ENCODE results near the gene XRN1.

Gene XRN1

GRCh38 chr3:142268426-142268825, 179.4 kb downstream of the XRN1 start:
- no peak for DNase-seq

DNA sequence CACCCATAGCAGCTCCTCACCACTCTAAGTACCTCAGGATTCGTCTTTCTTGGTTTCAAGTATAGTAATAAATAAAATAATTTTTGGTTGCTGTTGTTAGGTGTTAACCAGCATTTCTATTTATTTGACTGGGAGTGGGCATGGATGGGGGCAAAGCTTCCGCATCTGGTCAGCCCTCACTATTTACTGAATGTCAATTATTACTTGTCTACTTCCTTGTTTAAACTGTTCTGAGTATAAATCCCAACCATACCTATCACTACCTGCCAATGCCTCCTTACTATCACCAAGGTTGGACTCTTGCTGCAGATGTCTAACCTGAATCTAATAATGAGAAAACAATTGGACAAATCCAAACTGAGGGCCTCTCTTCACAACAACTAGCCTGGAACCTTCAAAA, 180.6 kb downstream of the XRN1 start:
- DNase-seq = no peak

DNA sequence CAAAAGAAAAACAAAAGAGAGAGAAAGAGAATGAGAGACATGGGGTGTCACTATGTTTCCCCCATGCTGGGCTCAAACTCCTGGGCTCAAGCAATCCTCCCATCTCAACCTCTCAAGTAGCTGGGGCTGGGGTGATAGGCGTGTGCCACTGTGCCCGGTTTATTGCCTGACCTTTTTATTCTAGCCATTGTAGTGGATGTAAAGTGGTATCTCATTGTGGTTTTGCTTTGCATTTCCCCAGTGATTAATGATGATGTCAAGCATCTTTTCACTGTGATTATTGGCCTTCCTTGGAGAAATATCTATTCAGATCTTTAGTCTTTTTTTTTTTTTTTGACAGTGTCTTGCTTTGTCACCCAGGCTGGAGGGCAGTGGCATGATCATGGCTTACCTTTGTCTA, 184.7 kb downstream of the XRN1 start:
- no peak for DNase-seq

DNA sequence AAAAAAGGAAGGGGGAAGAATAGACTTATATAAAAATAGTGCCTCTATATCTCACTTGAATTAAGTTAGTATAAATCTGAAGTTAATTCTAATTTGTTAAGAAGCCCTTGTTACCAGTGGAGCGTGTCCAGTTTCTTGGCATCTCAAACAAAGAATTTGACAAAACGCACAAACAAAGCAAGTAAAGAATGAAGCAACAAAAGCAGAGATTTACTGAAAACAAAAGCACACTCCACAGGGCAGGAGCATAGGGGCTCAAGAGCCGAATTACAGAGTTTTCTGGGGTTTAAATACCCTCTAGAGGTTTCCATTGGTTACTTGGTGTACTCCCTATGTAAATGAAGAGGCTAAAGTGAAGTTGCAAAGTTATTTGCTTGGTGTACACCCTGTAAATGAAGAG, 188.5 kb downstream of the XRN1 start:
- no peak for DNase-seq

DNA sequence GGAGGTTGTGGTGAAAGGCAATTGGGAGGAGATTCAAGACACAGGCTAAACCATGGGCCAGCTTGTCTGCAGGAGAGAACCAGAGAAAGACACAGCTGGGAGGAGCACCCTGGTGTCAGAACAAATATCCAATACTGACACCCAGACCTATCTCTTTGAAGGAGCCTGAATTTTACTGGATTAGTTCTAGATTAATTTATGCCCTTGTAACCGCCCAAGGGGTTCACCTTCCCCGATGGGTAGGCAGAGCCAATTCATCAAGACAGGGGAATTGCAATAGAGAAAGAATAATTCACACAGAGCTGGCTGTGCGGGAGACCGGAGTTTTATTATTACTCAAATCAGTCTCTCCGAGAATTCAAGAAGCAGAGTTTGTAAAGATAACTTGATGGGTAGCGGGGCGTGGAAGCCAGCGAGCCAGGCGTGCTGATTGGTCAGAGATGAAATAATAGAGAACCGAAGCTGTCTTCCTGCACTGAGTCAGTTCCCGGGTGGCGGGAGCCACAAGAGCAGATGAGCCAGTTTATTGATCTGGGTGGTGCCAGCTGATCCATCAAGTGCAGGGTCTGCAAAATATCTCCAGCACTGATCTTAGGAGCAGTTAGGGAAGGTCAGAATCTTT, 191.0 kb downstream of the XRN1 start:
- DNase-seq = no peak

Measured in CD4-positive, alpha-beta T cell treated with Interleukin-4 for 4 hours (primary cell).